ENCODE measurements around the gene GATAD2A. TPM values are rescaled to one million over a fixed set of nuclear protein-coding genes. Genes with fewer than 3 reads are reported as not detected.

The GATAD2A gene
- total RNA-seq, 8 experiments from 2014 or later, result 23.9 to 65.0 (median 39.6) TPM

DNA sequence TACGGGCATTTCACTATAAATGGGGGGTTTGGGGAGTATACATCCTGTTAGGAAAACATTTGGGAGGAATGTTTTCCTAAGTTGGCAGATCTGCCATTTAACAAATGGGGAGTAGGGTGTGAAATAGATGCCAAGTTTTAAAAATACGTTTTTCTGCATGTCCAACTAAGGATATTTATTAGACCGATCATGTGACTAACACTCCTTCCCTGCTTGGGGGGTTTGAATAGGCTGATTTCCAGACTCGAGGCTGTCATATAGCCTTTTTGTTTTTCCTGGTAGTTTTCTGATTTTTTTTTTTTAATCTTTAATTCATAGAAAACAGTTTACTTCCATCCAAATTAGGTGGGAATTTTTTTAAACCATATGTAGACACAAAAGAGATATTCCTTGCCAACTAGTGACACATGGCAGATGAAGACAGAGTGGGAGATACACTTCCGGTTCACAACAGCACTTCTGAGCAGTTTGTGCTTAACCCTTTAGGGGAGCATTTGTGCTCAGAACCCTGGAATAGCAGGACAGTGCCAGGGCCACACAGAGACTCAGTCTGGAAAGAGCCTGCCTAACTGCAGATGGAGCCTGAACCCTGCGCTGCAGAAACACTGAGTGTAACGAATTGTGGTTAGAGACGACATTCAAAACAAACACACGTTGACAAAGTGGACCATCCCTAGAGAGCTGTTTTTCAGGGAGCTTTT is 5.6 kb upstream of the GATAD2A start:
- Histone ChIP-seq H3K4me3 (no peak overlapping the region), H3K27ac (no peak overlapping the region), H3K4me1 (replicated peaks in 1 of 2) (peaks cover 14 to 20% of the 10 kb centered on the region in 2 donors)
- ATAC-seq (replicated peaks in 6 of 8), result peak in 6 of 8 experiments; percentile 13 to 45 (median 37)
- in situ Hi-C loops (cut with MboI; ENCODE audit: low pct_unique_long_range_greater_than_20kb in 2 of 9, low sequenced_read_pairs in 9 of 9, unreplicated experiment in 9 of 9), result loop anchor here in 2 of 9 experiments (25.0 kb wide), 1 partner anchor 87 kb away; no protein-coding TSS in a partner anchor
- 18 to 56% (median 31%) methylated on average over 1 to 8 of the region's 9 CpGs for WGBS, 10 experiments

DNA sequence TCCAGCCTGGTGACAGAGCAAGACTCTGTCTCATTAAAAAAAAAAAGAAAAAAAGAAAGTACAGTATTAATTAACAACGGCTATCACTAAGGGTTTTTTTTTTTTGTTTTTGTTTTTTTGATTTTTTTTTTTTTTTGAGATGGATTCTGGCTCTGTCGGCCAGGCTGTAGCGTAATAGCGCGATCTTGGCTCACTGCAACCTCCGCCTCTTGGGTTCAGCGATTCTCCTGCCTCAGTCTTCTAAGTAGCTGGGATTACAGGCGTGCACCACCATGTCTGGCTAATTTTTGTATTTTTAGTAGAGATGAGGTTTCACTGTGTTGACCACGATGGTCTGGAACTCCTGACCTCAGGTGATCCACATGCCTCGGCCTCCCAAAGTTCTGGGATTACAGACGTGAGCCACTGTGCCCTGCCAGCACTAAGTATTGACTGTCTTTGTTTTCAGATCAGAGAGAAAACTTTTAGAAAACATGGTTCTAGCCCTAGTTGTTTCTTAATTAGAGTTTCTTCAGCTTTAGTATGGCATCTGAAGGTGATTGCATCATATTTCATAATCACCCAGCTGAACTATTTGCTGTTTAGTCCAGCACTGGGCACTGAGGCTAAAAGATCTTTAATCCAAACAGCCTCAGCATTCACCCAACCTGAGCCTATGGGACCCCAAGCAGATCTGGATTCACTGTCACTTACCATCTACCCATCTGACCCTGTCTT is 2.7 kb upstream of the GATAD2A start:
- H3K27ac ChIP-seq, result no peak overlapping the region
- in situ Hi-C loops (cut with MboI; ENCODE audit: low pct_unique_long_range_greater_than_20kb in 2 of 9, low sequenced_read_pairs in 9 of 9, unreplicated experiment in 9 of 9), result no loop called here
- peaks cover 23 to 27% of the 10 kb centered on the region in 2 donors for H3K4me1 ChIP-seq (replicated peaks in 1 of 2)
- no peak for ATAC-seq (replicated peaks in 6 of 8)
- H3K4me3 ChIP-seq, result no peak overlapping the region
- 89 to 96% (median 92%) methylated on average over 2 to 9 of the region's 11 CpGs; no CpG with 5 or more reads in 3 of the 10 experiments for WGBS, 10 experiments

DNA sequence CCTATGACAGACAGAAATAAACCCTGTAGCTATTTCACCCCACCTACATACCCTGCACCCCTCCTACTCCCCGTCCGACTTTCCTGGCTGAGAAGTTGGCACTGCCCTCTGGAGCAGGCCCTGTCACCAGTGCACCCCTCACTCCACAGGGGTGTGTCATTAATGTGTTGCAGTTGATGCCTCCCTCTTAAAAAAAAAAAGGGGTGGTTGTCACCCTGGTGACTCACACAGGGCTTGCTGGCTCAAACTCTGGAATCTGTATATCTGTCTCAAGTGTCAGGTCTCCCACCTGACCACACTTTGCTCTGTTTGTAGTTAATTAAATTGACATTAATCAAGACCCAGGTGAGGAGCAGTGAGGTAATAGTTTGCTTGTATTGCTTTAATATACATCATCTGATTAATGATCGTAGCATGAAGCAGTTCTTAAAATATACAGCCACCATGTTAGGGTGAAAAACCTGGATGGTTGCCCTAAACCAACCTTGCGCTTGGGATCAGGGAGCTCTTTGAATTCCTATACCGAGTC is 2.0 kb upstream of the GATAD2A start:
- in situ Hi-C loops (cut with MboI; ENCODE audit: low pct_unique_long_range_greater_than_20kb in 2 of 9, low sequenced_read_pairs in 9 of 9, unreplicated experiment in 9 of 9), result no loop called here
- H3K4me3 ChIP-seq, result no peak overlapping the region
- WGBS, 10 experiments, result 45 to 100% (median 80%) methylated on average over 1 to 4 of the region's 5 CpGs; no CpG with 5 or more reads in 3 of the 10 experiments
- peaks cover 24 to 27% of the 10 kb centered on the region in 2 donors for H3K4me1 ChIP-seq (replicated peaks in 1 of 2)
- ATAC-seq (replicated peaks in 6 of 8), result peak in 6 of 8 experiments; percentile 1 to 20 (median 6)
- H3K27ac ChIP-seq, result no peak overlapping the region

DNA sequence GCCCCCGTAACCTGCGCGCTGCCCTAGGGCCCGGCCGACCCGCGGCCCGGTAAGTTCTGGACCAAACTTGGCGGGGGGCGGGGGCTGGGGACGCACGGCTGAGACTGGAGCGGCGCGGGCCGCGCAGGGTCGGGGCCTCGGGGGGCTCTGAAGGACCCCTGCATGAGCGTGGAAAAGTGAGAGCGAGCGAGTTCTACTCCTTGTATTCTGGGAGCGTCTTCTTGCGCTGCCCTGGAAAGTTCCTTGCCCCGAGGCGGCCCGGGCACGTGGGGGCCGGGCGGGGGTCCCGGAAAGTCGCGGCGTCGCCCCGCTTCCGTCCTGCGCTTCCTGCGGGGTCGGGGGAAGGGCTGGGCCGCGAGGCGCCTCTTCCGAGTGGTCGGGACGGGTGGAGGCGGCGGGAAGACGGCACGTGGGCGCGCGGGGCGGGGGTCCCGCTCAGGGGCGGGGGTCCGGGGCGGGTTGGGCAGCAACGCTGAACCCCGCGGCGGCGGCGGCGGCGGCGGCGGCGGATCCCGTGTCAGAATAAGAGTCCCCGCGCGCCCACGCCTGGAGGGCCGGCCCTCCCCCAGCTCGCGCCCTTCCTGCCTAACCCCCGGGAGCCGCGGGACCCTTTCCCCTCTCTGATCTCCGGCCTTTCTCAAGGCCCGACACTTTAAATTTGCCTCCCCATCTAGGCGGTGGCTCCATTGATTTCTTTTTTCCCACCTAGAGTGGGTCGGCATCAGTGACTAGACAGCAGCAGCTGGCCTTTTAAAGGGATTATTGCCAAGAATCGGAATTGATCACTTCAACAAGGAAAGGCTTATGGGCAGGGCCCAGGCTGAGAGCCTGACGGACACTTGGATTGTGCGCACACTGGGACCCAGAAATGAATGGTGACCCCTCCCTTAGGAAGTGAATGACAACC is 749 bp downstream of the GATAD2A start:
- peak; percentile 6 to 29 (median 14) for ATAC-seq (replicated peaks in 6 of 8)
- peak overlapping the region; percentile 71 to 82 for H3K27ac ChIP-seq
- peak overlapping the region; percentile 66 to 96 (median 91) for H3K4me3 ChIP-seq
- H3K4me1 ChIP-seq (replicated peaks in 1 of 2), result peaks cover 21 to 30% of the 10 kb centered on the region in 2 donors
- in situ Hi-C loops (cut with MboI; ENCODE audit: low pct_unique_long_range_greater_than_20kb in 2 of 9, low sequenced_read_pairs in 9 of 9, unreplicated experiment in 9 of 9), result no loop called here
- 0 to 20% (median 3%) methylated on average over 1 to 3 of the region's 87 CpGs; no CpG with 5 or more reads in 3 of the 10 experiments for WGBS, 10 experiments

DNA sequence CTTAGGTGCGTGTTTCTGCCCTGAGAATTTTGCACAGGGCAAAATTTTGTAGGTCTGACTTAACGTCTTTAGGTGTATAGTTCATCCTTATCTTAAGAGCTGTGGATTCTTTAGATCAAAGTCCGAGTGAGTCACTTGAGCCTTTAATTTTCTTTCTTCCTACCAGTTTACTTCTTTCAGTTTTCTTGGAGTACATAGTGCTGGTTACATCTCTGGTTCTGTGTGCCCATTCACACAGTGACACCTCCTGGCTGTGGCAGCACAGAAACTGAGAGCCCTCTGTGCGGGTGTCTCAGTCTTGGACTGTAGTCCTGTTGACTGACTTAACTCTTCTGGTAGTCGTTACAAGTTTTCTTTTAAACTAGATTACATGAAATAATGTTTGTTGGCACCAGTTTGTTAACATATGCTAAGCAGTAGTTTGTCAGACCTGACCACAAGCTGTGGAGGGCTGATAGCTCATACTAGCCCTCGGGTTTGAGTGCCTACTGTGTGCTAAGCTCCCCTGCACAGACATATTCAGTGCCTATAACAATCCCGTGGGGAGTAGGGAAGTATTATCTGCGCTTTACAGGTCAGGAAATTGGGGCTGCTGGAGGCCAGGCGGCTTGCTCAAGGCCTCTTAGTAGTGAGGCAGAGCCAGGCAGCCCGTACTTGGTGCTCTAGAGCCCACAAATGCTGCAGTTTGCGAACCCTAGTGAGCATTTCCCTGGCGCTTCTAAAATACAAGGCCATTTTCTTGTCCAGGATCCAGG is 1.6 kb downstream of the GATAD2A start:
- Histone ChIP-seq H3K4me1 (replicated peaks in 1 of 2) (peaks cover 21 to 30% of the 10 kb centered on the region in 2 donors), H3K27ac (peak overlapping the region; percentile 71 to 82), H3K4me3 (peak overlapping the region; percentile 66 to 96 (median 91))
- 0 to 57% (median 10%) methylated on average over 1 to 8 of the region's 12 CpGs; no CpG with 5 or more reads in 1 of the 10 experiments for WGBS, 10 experiments
- ATAC-seq (replicated peaks in 6 of 8), result peak in 3 of 8 experiments; percentile 7 to 24 (median 15)
- in situ Hi-C loops (cut with MboI; ENCODE audit: low pct_unique_long_range_greater_than_20kb in 2 of 9, low sequenced_read_pairs in 9 of 9, unreplicated experiment in 9 of 9), result no loop called here

DNA sequence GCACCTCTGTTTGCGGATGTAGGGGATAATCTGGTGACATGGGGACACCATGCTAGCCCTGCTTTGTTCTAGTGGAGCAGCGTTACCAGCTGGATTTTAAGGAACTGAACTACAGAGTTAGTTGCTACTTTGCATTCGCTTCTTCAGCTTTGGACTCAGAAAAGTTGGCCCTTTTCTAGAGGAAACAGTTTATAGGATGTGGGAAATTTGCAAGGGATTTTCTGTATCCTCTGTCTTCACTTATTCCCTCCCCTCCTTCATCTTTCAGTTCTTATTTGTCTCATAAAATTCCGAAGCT is 2.1 kb downstream of the GATAD2A start:
- WGBS, 10 experiments, result 18 to 88% (median 71%) methylated on average over 1 to 4 of the region's 4 CpGs; no CpG with 5 or more reads in 2 of the 10 experiments

DNA sequence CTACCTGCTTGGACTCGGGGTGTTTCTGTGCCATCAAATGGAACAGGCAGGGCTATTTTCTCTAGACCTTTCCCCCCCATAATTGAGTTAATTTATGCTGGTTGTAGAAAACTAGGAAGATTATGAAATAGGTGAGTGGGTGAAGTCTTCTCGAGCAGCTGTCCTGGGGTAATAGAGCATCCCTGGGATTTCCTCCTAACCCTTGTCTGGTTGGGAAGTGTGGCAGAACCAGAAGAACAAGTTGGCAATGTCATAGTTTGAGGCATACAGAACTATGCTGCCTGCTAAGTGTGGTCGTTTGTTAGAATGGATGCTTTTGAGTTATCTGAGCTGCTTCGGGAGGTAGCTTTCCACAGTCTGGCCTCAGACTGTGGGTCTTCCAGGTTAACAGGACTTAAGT is 3.7 kb downstream of the GATAD2A start:
- no peak overlapping the region for H3K27ac ChIP-seq
- no peak overlapping the region for H3K4me3 ChIP-seq
- H3K4me1 ChIP-seq (replicated peaks in 1 of 2), result peaks cover 21 to 25% of the 10 kb centered on the region in 2 donors
- no peak for ATAC-seq (replicated peaks in 6 of 8)
- whole genome bisulfite sequencing, 10 experiments, result 11 to 92% (median 74%) methylated on average over 1 to 4 of the region's 4 CpGs; no CpG with 5 or more reads in 1 of the 10 experiments
- in situ Hi-C loops (cut with MboI; ENCODE audit: low pct_unique_long_range_greater_than_20kb in 2 of 9, low sequenced_read_pairs in 9 of 9, unreplicated experiment in 9 of 9), result no loop called here

More for the DNA sequence above, 2.1 kb downstream of the GATAD2A start:
- peaks cover 21 to 30% of the 10 kb centered on the region in 2 donors for H3K4me1 ChIP-seq (replicated peaks in 1 of 2)
- no peak for ATAC-seq (replicated peaks in 6 of 8)
- no peak overlapping the region for H3K27ac ChIP-seq
- in situ Hi-C loops (cut with MboI; ENCODE audit: low pct_unique_long_range_greater_than_20kb in 2 of 9, low sequenced_read_pairs in 9 of 9, unreplicated experiment in 9 of 9), result no loop called here
- peak overlapping the region in 2 of 5 donors; percentile 93 to 96 for H3K4me3 ChIP-seq

DNA sequence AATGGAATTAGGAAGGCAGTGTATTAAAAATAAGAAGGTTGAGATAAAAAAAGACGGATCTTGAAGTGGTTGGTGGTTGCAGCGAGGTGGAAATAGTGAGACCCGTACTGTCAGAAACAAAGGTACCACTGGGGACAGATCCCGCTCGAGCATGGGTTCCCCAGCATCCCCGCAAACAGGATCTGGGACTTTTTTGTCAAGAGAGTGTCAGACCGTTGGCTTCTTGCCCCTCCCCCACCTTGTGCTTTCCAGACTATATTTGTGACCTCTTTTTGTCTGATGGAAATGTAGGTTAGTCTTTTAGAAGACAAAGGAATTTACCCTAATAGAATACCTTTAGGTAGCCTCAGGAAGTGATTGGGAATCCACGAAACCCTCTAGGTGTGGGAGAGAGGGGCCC is 4.2 kb downstream of the GATAD2A start:
- no peak for ATAC-seq (replicated peaks in 6 of 8)
- H3K27ac ChIP-seq, result no peak overlapping the region
- 65 to 100% (median 80%) methylated on average over 1 to 7 of the region's 8 CpGs for WGBS, 10 experiments
- H3K4me3 ChIP-seq, result no peak overlapping the region
- peaks cover 20 to 23% of the 10 kb centered on the region in 2 donors for H3K4me1 ChIP-seq (replicated peaks in 1 of 2)
- in situ Hi-C loops (cut with MboI; ENCODE audit: low pct_unique_long_range_greater_than_20kb in 2 of 9, low sequenced_read_pairs in 9 of 9, unreplicated experiment in 9 of 9), result no loop called here

DNA sequence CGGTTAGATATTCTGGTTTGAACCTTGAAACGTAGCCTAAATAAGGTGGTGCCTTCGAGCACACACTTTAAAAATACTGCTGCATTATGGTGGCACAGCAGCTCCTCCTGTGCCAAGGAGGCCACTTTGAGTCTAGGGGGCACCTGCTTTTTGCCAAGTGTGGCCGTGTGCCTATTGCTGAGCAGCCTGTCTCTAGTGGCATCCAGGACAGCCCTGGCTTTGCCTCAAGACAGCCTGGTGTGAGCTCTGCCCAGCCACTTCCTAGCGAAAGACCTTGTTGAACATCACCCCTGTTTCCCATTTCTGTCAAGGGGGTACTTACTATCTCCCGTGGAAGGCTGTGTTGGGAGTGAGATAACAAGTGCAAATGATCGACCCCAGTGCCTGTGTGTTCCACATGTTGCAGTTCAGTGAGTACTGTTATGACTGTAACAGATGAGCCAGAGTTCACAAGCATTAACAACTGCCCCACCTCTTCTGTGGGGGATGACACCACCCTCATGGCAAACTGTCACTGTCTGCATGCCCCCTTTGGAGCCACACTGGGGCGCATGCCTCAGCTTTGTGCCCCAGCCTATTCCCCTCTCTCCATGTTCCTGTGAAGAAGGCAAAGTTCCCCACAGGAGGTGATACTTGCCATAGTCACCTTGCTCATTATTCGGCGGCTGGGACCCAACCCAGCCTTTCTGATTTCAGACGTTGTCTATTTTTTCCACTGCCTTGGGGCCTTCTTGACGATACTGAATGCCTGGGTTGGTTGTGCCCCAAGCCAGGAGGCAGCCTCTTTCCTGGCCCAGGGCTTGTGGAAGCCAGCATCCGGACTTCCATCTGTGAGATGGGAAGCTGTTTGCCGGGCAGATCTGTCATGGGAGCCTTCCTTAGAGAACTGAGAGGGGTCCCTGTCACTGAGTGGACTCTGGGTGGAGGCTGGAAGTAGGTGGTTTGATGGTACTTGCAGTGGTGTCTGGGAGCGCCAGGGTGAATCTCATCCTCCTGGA is 5.4 kb downstream of the GATAD2A start:
- peaks cover 18% of the 10 kb centered on the region in 2 donors for H3K4me1 ChIP-seq (replicated peaks in 1 of 2)
- peak in 3 of 8 experiments; percentile 4 to 49 (median 27) for ATAC-seq (replicated peaks in 6 of 8)
- no peak overlapping the region for H3K4me3 ChIP-seq
- in situ Hi-C loops (cut with MboI; ENCODE audit: low pct_unique_long_range_greater_than_20kb in 2 of 9, low sequenced_read_pairs in 9 of 9, unreplicated experiment in 9 of 9), result no loop called here
- H3K27ac ChIP-seq, result no peak overlapping the region
- WGBS, 10 experiments, result 11 to 100% (median 86%) methylated on average over 1 to 9 of the region's 15 CpGs

DNA sequence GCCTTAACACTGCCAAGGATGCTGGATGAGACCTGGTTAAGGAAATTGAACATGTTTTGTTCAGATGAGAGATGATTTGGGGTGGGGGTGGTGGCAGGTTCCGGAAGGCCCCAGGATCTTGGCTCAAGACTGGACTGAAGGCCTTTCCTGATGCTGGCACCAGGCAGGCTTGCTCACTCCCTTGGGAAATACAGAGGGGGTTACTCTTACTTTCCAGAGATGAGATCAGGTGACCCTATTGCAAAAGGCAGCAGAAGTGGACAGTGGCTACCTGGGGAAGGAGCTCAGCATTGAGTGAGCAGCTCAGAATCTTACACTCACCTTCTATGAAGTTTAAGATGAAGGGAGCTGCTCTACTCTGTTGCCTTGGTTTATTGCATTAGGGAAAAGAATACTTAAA is 10.8 kb downstream of the GATAD2A start:
- Histone ChIP-seq H3K27ac (no peak overlapping the region), H3K4me1 (replicated peaks in 1 of 2) (peaks cover 0 to 12% of the 10 kb centered on the region in 2 donors), H3K4me3 (no peak overlapping the region)
- in situ Hi-C loops (cut with MboI; ENCODE audit: low pct_unique_long_range_greater_than_20kb in 2 of 9, low sequenced_read_pairs in 9 of 9, unreplicated experiment in 9 of 9), result no loop called here
- no peak for ATAC-seq (replicated peaks in 6 of 8)
- WGBS, 10 experiments, result 60 to 100% (median 76%) methylated on average over 1 of the region's 1 CpG; no CpG with 5 or more reads in 6 of the 10 experiments

DNA sequence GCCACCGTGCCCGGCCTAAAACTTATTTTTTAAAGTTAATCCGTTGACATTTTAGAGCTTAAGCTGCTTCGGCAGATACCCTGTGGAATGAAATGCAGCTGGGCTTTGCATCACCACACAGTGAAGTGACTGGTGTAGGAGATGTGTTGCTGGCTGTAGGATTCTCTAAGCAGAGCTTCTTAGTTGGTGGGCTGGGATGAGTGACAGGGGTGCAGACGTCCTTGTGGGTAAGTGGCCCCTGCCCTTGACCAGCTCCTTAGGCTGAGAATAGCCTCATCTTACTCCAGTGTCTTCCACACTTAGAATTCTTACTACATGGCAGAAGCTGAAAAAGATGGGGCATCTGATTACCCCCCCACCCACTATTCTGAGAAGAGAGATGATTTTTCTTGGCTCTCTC is 11.6 kb downstream of the GATAD2A start:
- Histone ChIP-seq H3K27ac (no peak overlapping the region), H3K4me3 (no peak overlapping the region), H3K4me1 (replicated peaks in 1 of 2) (peaks cover 0 to 12% of the 10 kb centered on the region in 2 donors)
- WGBS, 10 experiments, result 72 to 92% (median 84%) methylated on average over 2 to 5 of the region's 5 CpGs; no CpG with 5 or more reads in 6 of the 10 experiments
- no peak for ATAC-seq (replicated peaks in 6 of 8)
- in situ Hi-C loops (cut with MboI; ENCODE audit: low pct_unique_long_range_greater_than_20kb in 2 of 9, low sequenced_read_pairs in 9 of 9, unreplicated experiment in 9 of 9), result no loop called here

Measured in motor neuron (in vitro differentiated cells).